IPS-15b (cell line): ENCODE measurements around the gene DLG3.

ENCODE experiments used
- H3K27me3 ChIP-seq: one replicate; pipeline ENCODE4 v1.6.1; 2013; ENCODE audit warnings: low read length; ENCODE audit not compliant: control insufficient read depth, insufficient read depth
- H3K36me3 ChIP-seq: one replicate; pipeline ENCODE4 v1.6.1; 2013; ENCODE audit warnings: low read length; ENCODE audit not compliant: control insufficient read depth, insufficient read depth
- H3K4me1 ChIP-seq: one replicate; pipeline ENCODE4 v1.6.1; 2013; ENCODE audit warnings: mild to moderate bottlenecking, low read length; ENCODE audit not compliant: control insufficient read depth, insufficient read depth
- H3K4me3 ChIP-seq: one replicate; pipeline ENCODE4 v1.5.1; 2013; ENCODE audit warnings: low read depth, low read length
- H3K9ac ChIP-seq: one replicate; pipeline ENCODE4 v1.6.1; 2013; ENCODE audit warnings: low read depth, mild to moderate bottlenecking, low read length
- H3K9me3 ChIP-seq: one replicate; pipeline ENCODE4 v1.6.1; 2013; ENCODE audit warnings: mild to moderate bottlenecking, low read length; ENCODE audit not compliant: control insufficient read depth, insufficient read depth

DLG3 gene

GRCh38 chrX:70456256-70456655 lies 11.6 kb downstream of the DLG3 start:
- peak overlapping the region; percentile 93 for H3K9ac ChIP-seq
- no peaks in the 10 kb centered on the region for H3K36me3 ChIP-seq
- H3K4me3 ChIP-seq, result peak overlapping the region; percentile 75
- H3K4me1 ChIP-seq, result peaks cover 4% of the 10 kb centered on the region
- H3K9me3 ChIP-seq, result peaks cover 2% of the 10 kb centered on the region
- no peaks in the 10 kb centered on the region for H3K27me3 ChIP-seq

DNA sequence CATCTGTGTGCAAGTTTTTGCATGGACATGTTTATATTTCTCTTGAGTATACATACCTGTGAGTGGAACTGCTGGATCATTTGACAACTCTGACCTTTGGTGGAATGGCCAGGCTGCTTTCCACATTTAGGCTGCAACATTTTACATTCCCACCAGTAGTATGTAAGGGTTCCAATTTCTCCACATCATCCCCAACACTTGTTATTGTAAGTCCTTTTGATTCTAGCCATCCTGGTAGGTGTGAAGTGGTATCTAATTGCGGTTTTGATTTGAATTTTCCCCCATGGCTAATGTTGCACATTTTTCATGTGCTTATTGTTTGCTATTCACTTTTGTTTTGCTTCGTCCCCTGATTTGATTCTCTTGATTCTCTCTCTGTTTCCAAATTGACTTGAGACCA lies 16.4 kb downstream of the DLG3 start:
- Histone ChIP-seq H3K4me1 (no peaks in the 10 kb centered on the region), H3K4me3 (no peak overlapping the region), H3K36me3 (no peaks in the 10 kb centered on the region), H3K27me3 (no peaks in the 10 kb centered on the region), H3K9me3 (no peaks in the 10 kb centered on the region), H3K9ac (no peak overlapping the region)

GRCh38 chrX:70464051-70464450 lies 19.4 kb downstream of the DLG3 start:
- no peaks in the 10 kb centered on the region for H3K27me3 ChIP-seq
- no peaks in the 10 kb centered on the region for H3K36me3 ChIP-seq
- no peak overlapping the region for H3K4me3 ChIP-seq
- no peaks in the 10 kb centered on the region for H3K9me3 ChIP-seq
- no peak overlapping the region for H3K9ac ChIP-seq
- H3K4me1 ChIP-seq, result no peaks in the 10 kb centered on the region

DNA sequence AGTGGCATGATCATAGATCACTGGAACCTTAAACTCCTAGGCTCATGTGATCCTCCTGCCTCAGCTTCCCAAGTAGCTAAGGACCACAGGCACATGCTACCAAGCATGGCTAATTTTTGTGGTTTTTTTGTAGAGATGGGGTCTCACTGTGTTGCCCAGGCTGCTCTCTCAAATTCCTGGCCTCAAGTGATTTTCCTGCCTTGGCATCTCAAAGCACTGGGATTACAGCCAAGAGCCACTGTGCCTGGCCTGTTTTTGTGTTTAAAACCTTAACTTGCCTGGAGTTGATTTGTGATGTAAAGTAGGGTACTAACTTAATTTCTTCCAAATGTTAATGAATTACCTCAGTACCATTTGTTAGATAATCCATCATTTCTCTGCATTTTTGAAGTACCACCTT lies 22.3 kb downstream of the DLG3 start:
- Histone ChIP-seq H3K9ac (no peak overlapping the region), H3K4me1 (no peaks in the 10 kb centered on the region), H3K9me3 (no peaks in the 10 kb centered on the region), H3K4me3 (no peak overlapping the region), H3K36me3 (no peaks in the 10 kb centered on the region), H3K27me3 (no peaks in the 10 kb centered on the region)

DNA sequence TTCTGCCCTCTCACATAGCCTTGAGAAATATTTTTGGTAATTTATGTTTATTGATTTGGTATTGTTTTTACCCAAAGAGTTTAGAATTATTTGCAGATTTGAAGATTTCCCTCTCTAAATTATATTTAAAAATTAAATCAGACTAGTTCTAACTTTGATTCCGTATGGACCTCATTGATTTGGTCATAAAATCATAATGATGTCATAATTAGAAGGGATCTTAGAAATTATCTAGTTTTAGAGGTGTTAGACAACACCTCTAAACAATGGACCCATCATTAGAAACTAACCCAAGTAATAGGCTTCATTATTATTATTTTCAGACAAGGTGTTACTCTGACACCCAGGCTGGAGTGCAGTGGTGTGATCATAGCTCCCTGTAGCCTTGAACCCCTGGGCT lies 24.1 kb downstream of the DLG3 start:
- Histone ChIP-seq H3K36me3 (no peaks in the 10 kb centered on the region), H3K4me3 (no peak overlapping the region), H3K4me1 (no peaks in the 10 kb centered on the region), H3K9ac (no peak overlapping the region), H3K9me3 (no peaks in the 10 kb centered on the region), H3K27me3 (no peaks in the 10 kb centered on the region)

DNA sequence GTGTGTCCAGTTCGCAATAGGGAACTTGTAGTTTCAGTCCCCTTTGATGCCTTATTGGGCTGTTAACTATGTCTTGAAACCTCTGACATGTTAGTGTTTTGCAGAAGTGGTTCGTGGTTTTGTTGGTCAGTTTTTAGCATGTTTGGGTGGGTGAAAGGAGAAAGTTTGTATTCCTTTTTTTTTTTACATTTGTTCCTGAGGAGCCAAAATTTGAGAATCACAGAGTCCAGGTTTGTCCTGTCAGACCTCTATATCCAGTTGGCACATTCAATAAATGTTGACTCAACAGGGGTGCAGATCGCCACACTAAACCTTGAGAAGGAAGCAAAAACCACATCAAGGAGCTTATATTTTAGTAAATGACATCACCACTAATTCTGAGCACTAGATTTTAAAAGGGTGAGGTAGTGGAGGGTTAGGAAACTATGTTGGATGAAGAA lies 26.2 kb downstream of the DLG3 start:
- Histone ChIP-seq H3K27me3 (no peaks in the 10 kb centered on the region), H3K4me3 (no peak overlapping the region), H3K9ac (no peak overlapping the region), H3K4me1 (peaks cover 8% of the 10 kb centered on the region), H3K36me3 (no peaks in the 10 kb centered on the region), H3K9me3 (no peaks in the 10 kb centered on the region)

DNA sequence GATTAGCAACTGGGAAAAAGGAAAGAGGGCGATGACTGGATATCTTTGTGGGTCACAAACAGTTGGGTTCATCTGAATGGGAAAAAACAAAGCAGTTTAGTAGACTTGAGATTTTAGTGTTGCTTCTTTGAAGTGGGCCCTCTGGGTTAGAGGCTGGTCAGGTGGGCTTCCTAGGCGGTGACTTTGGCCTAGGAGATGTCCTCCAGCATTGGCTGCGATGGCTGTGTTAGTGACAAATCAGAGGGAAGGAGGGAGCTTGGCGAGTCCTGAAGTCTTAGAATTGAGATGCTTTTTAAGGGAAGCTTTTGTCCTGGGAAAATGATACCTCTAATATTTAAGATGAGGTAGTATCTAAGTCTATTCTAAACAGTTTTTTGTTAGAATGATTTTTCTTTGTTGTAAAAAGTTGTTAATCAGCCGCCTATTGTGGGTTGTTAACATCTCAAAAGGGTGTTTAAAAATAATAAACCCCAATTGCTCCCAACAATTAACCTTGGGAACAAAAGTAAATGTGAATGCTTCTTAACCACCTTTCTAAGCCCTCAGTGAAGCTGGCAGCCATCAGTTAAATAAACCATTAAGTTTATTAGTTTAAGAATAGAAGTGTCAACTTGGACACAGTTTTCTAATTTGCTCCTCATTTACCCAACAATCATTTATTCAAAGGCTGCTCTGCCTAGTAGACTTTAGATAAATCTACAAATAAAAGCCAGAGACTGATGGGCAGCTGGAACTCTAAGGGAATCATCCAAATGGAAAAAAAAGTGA lies 31.7 kb downstream of the DLG3 start:
- Histone ChIP-seq H3K4me1 (peaks cover 25% of the 10 kb centered on the region), H3K4me3 (no peak overlapping the region), H3K27me3 (no peaks in the 10 kb centered on the region), H3K36me3 (no peaks in the 10 kb centered on the region), H3K9ac (no peak overlapping the region), H3K9me3 (no peaks in the 10 kb centered on the region)

GRCh38 chrX:70476934-70477733 lies 32.5 kb downstream of the DLG3 start:
- Histone ChIP-seq H3K4me1 (peaks cover 25% of the 10 kb centered on the region), H3K4me3 (peak overlapping the region; percentile 37), H3K36me3 (peaks cover 4% of the 10 kb centered on the region), H3K27me3 (no peaks in the 10 kb centered on the region), H3K9me3 (no peaks in the 10 kb centered on the region), H3K9ac (no peak overlapping the region)

DNA sequence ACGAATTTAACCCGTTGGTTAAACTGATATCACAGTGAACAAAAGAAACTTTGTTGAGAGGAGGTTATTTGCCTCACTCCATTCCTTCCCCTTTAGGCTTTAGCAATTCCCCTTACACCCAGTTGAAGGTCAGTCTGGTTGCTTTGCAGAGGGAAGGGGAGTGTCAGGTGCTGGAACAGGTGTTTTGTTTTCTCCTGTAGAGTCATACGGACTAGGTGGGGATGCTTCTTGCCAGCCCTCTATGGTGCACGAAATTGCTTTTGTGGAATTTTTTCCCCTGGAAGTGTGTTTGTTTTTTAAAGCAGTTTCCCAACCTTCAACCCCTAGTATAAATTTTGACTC lies 33.1 kb downstream of the DLG3 start:
- H3K4me3 ChIP-seq, result peak overlapping the region; percentile 37
- no peaks in the 10 kb centered on the region for H3K9me3 ChIP-seq
- no peaks in the 10 kb centered on the region for H3K27me3 ChIP-seq
- peaks cover 4% of the 10 kb centered on the region for H3K36me3 ChIP-seq
- H3K4me1 ChIP-seq, result peaks cover 25% of the 10 kb centered on the region
- no peak overlapping the region for H3K9ac ChIP-seq

- no peak overlapping the region for H3K4me3 ChIP-seq
- H3K27me3 ChIP-seq, result no peaks in the 10 kb centered on the region
- peaks cover 4% of the 10 kb centered on the region for H3K36me3 ChIP-seq
- no peak overlapping the region for H3K9ac ChIP-seq
- peaks cover 25% of the 10 kb centered on the region for H3K4me1 ChIP-seq
- H3K9me3 ChIP-seq, result no peaks in the 10 kb centered on the region
Measured at GRCh38 chrX:70478526-70479245, 34.1 kb downstream of the DLG3 start.

DNA sequence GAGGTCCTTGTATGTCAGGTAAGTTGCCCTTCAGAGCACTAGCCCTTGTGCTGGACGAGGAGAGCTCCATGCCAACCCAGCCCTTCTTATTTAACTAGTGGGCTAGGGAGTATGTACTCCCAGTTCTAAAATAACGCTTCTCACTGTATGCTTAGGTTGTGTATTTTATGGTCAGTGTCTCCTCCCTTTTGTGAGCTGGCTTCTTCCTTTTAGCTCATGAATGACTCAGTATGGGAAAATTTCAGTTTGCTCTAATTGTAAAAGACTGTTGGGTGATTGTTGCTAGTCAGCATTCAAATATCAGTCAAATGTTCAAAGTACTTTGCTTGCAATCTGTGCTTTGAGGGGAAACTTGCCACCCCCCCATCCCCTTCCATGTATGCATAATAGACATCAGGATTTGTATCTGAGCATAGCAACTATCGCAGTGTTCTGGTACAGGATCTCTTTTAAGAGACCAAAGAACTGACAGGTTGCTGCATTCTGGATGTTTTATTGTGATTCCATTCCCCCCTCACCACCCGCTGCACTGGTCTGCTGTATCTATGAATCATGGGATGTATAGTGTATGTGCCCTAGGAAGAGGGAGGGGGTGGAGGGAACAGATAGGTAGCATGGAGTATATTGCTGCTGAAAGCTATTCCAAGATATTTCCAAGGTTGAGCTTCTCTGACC lies 34.7 kb downstream of the DLG3 start:
- Histone ChIP-seq H3K9me3 (no peaks in the 10 kb centered on the region), H3K36me3 (peaks cover 4% of the 10 kb centered on the region), H3K27me3 (no peaks in the 10 kb centered on the region), H3K4me3 (no peak overlapping the region), H3K9ac (no peak overlapping the region), H3K4me1 (peaks cover 20% of the 10 kb centered on the region)
